HG03175 (cell line): ENCODE results near the gene RASA2.
"Not testable (repeated sequence)": the region's sequence is repeated elsewhere in the genome, so short reads cannot be mapped to it uniquely, and the experiment has no call there.

Experiments used
- ATAC-seq: cut with Tn5 transposase; IDR thresholded peaks from one replicate; pipeline ENCODE4 v1.9.1; 2021; ENCODE audit warnings: mild to moderate bottlenecking, moderate library complexity; ENCODE audit not compliant: unreplicated experiment

The RASA2 gene

DNA sequence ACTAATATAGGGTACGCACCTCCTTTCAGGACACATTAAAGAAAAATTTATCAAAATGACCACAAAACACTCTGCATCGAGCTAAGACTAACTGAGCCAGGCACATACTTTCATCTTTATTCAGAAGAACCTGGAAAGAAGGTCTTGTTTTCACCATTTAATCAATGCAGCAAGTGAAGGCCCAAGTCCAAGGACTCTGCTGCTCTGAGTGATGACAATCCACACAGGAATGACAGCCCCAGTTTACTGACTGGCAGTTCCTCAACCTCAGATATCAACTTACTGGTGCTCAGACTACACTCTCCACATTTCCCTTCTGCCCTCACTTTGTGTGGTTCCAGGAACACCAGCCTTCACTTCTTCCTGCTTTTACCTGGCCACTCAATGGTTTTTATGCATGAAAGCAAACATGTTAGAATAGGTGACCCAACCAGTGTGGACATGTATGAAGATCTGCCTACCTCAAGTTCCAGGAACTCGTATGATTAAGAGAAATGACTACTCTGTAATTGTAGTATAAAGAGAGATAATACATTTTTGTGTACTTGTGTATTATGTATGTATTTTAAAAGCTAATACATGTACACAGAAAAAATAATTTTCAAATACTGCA, 29.1 kb upstream of the RASA2 start:
- no peak for ATAC-seq

DNA sequence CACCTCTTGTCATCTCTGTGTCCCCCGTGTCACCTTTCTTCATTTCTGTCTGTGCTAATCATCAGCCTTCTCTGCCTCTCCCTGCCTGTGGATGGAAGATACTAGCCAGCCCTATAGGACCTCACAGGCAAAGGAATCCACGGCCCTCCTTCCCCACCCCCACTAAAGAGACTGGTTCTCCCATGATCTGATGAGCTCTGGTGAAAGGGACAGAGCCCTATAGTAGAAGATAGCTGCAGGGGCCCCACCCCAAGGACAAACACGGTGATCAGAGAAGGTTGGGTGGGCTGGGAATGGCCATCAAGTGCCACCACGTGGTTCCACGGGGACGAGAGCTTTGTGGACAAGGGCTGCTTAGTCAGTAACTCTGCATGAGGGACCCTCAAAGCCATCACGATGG, 27.8 kb upstream of the RASA2 start:
- no peak for ATAC-seq

DNA sequence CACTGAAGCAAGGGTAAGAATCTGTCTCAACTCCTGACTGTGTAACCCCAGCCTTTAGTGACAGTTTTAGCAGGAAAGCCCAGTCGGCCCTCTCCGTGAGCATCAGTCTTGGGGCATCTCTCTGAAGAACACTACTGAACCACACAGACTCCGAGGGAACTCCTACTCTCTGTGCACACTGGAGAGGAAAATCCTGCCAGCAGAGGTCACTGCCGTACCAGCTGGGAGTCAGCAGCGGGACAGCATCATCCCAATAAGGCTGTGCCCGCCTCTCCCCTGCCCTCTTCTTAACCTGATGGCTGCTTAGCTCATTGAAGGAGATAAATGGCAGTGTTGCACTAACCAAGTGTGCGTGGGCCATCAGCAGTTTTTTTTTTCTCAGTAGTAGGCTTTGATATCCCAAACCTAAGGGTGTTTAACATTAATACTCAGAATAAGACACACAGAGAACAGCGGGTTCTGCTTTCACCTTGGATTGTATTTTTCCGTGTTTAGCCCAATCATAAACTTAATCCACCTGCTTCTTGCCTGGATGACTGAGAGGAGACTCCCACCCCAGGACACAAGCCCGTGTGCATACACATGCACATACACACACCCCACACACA, 26.6 kb upstream of the RASA2 start:
- ATAC-seq = peak; percentile 91

DNA sequence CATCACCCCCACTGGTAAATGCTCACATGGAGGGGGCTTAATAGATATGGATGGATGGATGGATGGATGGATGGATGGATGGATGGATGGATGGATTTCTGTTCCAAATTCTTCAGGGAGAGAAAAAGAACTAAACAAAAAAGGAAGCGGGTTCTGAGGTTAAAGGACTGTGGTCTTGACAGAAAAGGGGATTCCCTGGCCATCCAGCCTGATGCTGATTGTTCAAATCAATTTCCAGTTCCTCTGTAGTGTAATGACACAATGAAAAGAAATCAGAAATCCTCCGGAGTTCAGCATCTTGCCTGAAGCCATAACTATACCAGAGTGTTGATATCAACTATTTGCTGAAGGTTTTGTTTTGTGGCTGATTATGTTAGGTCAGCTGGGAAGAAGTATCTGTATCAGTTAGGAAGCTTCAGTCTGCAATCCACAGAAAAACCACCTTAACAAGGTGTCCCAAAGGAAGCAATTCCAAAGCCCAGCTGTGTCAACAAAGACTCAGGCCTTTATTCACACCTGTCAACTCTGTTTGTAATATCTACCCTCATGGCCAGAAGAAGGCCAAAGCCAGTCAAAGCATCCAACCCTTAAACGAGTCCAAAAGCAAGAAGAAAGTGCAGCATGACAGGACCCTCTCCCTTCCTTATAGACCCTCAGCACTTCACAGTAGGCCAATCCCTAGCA, 24.5 kb upstream of the RASA2 start:
- no peak for ATAC-seq

DNA sequence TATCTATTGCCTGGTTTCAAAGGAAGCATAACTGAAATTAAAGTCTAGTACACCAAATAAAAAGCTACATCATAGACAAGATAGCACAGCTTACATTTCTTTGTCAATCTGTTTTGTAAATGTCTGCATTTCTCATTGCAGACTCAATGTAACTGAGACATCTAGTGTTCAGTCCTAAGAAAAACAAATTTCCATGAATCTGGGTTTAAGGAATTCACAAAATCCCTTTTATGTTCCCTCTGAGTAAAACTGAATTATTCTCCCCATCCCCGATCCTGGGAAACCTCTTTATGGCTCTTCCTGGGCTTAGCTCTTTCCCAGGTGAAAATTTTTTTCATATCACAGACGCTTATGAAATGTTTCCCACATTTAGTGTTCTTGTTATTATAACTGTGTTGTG, 21.6 kb upstream of the RASA2 start:
- no peak for ATAC-seq

DNA sequence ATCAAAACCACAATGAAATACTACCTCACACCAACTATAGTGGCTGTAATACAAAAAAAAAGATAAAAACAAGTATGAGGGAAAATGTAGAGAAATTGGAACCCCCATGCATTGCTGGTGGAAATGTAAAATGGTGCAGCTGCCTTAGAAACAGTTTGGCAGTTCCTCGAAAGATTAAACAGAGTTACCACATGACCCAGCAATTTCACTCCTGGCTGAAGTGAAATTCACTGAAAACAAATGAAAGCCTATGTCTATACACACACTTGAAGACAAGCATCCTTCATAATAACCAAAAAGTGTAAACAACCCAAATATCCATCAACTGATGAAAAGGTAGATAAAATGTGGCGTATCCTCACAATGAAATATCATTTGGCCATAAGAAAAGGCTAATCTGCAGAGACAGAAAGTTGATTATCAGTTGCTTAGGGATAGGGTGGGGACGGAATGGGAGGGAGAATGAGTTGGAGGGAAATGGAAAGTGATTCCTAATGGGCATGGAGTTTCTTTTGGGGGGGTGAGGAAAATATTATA, 20.1 kb upstream of the RASA2 start:
- no peak for ATAC-seq

DNA sequence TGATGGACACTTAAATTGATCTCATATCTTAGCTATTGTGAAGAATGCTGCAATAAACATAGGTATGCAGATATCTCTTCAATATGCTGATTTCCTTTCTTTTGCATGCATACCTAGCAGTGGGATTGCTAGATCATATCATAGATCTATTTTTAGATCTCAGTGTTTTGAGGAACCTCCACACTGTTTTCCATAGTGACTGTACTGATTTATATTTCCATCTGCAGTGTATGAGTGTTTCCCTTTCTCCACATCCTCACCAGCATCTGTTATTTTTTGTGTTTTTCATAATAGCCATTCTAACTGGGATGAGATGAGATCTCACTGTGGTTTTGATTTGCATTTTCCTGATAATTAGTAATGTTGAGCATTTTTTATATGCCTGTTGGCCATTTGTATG, 17.1 kb upstream of the RASA2 start:
- ATAC-seq = no peak

DNA sequence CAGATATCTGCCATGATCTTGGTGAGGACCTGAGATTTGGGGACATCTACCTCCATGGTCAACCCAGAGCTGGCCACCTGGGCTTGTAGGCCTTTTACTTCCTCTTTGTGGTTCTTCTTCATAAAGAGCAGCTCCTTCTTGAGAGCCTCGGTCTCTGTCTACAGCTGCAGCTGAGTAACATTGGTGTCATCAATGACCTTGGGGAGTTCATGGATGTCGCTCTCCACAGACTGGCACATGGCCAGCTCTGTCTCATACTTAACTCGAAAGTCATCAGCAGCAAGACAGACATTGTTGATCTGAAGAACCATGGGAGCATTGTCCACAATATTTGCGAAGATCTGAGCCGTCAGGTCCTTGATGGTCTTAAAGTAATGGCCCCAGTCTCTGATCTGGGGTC, 15.7 kb upstream of the RASA2 start:
- ATAC-seq = no peak

DNA sequence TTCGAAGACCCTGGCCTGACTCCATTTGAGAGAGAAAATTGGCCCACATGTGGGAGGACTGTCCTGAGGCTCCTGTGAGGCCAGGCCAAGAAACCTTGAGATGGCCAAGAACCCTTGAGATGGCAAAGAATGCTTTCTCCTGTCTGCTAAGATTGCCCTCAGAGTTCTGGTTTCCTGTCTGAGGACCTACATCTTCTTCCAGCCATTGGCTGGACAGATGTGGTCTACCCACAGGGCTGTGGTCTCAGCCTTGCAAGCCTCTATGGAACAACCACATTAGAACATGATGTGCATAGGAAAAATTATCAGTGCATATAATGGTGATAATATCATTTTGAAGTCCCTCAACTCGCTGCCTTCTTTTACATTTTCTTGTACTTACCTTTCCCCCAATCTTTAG, 10.8 kb upstream of the RASA2 start:
- ATAC-seq = no peak

DNA sequence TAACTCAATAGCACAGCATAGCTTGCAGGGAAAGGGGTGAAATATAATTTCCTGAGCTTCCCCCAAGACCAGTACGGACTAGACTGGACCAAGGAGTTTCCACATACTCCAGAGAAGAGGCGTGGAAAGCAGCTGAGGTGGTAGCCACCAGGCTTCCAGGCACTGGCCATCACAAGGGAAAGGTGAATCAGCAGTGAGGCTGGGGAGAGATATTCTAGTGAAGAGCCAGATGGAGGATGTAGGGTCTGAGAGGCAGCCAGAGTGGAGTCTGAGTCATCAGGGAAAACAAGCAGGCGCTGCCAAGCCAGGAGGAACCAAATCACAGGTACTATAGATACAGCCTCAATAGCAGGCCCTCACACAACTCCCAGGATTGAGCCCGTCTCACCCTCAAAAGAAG, 9.6 kb upstream of the RASA2 start:
- ATAC-seq = no peak

DNA sequence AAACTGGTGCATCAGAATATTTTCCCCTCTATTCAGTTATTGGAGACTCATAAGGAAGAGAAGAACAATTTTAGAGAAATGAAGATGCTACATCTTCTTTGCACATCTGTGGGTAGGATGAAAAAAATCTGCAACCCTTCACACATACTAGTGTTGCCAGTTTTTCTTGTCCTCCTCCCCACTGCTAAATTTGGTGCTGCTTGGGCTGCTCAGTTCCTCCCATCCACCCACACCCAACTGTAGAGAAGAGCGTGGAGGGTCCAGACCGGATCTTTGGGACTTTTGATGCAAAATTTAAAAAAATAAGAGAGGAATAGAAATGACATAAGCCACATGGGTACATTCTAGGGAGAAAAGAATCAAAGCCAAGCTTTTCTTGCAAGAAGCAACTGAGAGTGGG, 8.7 kb upstream of the RASA2 start:
- no peak for ATAC-seq

DNA sequence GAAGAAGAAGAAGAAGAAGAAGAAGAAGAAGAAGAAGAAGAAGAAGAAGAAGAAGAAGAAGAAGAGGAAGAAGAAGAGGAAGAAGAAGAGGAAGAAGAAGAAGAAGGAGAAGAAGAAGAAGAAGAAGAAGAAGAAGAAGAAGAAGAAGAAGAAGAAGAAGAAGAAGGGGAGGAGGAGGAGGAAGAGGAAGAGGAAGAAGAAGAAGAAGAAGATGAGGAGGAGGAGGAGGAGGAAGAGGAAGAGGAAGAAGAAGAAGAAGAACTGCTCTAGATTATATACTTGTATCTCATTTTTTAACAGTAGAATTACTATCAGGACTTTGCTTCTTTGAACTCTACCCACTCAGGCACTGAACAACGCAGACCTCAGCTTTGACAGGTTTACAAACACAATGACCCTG, 8.0 kb upstream of the RASA2 start:
- ATAC-seq = not testable (repeated sequence)

DNA sequence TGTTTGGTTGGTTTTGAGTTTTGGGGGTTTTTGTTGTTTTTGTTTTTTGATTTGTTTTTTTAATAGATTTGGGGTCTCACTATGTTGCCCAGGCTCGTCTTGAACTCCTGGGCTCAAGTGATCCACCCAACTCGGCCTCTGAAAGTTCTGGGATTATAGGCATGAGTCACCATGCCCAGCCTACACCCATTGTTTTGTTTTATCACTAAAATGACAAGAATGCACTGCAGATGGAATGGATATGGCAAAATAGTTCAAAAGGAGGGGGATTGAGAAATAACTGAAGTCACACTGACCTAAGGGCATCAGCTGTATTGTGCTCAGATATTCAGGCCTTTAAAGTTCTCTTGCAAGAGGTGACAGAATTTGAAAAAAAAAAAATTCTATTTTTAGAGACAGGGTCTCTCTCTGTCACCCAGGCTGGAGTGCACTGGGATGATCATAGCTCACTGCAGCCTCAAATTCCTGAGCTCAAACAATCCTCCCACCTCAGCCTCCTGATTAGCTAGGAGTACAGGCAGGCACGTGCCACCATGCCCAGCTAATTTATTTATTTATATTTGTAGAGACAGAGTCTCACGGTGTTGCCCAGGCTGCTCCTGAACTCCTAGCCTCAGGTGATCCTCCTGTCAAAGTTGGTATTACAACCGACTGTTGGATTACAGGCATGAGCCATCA, 4.4 kb upstream of the RASA2 start:
- ATAC-seq = no peak

DNA sequence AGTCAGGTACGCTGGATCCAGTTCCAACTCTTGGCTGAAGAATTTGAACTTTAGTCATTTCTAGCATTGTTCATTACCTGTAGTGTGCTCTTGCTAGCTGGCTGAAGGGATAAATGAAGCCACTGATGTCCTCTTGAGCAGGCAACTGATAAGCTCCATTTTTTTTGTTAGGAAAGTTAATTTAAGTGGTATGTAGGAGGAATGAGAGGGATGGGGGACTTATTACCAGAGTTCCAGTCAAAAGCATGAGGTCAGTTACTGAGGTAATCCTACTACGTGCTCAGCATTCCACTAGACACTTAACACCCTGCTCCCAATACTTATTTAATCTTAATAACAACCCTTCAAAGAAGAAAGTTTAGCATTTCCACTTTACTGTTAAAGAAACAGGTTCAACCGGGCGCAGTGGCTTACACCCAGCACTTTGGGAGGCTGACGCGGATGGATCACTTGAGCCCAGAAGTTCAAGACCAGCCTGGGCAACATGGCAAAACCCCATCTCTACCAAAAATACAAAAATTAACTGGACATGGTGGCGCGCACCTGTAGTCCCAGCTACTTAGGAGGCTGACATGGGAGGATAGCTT, 2.0 kb upstream of the RASA2 start:
- no peak for ATAC-seq

DNA sequence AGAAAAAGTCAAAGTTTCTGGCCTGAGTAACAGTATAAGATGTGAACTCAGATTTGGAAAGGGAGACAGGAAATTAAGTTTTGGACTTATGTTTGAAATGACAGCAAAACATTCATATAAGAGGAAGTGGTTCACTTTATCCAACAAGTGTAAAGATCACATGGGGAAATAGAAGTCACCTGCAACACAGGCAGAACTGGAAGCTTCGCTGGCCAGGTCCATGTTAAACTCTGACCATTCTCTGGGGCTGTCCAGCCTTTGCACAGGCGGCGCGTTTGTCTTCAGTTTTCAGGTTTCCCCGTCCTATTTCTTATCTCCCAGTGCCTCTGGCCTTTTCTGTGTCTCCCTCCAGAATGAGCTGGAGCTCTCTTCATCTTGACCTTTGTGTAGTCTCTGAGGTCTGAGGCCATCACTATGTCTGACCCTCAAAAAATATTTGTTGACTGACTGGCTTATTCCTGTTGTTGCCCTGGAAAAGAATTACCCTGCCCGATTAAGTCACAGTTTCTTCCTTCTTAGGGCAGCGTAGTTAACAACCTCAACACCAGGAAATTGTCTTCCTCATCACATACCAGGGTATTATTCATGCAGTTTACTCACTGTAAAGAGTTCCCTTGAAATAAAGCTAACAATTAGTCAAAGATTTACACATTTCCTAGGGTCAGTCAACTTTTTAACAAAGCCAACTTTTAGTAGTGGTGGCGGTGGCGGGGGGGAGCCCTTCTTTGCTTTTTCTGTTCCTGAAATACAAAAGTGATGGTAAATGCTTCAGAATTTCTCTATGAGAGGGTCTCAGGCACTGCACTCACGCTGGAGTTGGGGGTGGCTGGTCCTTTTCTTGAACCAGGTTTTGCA, 959 bp upstream of the RASA2 start:
- ATAC-seq = no peak

DNA sequence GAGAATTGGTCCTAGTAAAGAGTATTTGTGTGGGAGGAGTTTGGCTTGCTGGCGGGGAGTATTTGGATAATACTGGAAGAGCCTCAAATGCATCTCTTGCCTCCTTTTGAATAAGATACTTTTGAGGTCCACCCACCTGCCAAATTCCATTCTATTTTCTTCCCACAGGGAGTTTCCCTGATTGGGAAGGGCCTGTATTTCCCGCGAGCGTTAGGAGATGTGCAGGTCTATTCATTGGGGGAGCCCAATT, 406 bp upstream of the RASA2 start:
- ATAC-seq = no peak

DNA sequence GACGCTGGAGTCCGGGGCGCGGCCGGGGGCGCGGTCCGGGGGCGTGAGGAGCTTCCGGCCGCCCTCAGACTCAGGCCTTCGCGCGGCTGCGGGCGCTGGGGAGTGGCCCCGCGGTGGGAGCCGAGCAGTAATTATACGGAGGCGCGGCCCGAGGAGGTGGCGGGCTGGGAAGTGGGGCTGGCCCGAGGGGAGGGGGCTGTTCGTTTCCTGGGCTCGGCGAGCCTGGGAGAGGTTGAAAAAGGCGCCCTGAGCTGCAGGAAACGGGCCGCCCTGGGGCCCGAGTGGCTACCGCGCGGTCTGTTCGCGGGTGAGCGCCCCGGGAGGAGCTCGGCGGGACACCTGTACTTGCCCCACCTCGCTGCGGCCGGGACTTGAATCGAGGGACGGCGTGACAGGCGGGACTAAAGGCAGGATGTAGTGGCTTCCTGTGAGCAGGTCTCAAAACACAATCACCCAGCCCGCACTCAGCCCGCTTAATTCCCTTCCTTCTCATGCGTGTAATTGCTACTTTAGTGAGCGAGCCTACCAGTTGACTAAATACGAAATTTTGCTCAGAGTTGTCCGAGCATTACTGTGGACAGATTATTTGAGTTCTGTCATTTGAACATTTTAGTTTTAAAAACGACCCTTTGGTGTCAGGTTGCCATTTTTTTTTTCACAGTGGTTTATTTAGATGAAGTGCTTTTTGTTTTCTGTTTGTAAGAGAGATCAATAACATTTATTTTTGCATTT, 860 bp downstream of the RASA2 start:
- peak; percentile 82 for ATAC-seq

DNA sequence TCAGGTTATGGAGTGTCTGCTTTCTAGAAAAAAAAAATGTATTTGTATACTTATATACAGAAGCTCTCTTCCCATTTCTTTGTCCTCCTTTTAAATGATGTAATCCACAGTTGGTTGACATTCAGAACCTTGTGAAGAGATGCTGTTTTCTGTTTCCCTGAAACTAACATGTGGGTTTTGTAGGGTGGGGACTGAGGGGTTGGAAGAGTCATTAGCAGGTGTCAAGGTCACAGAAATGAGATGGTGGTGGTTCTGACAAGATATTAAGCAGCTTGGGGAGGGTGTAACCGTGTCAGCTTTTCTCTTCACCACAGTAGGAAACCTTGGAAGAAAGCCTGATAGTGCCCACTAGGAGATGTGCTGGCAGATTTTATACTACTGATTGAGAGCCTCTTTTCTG, 2.4 kb downstream of the RASA2 start:
- ATAC-seq = no peak

DNA sequence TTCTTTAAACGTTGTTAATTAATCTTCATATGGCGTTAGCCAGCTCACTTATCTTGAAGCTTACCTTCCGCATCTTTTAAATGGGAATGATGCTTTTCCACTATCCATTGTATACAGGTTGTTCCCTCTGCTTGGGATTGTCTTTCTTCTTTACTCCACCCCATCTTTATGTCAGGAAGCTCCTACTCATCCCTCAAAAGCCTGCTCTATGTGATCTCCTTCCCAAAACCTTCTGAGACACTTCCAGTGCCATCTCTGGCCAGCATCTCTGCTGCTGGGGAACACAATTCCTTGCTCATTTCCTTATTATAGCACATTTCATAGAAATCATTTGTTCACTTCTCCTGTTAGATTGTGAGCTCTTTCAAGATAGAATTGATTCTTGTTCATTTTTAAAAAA, 4.3 kb downstream of the RASA2 start:
- ATAC-seq = no peak

DNA sequence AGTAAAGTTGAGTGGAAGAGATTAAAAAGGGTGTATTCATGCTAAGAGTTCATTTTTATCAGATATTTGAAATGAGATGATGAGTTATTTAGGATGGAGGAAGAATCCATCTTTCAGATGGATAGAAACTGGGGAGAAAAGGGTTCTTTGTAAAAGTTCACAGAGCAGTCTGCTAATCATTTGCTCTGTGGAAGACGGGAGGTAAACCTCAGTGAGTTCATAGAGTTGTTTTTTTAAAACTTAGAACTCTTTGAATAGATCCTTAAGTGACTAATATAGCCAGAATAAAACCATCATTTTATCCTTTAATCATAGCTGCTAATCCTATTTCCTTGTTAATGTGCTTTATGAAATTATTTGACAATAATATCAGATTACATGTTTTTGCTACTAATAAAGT, 5.1 kb downstream of the RASA2 start:
- ATAC-seq = no peak
